HepG2 (cell line): ENCODE results near the gene VRK2. TPM values are rescaled to one million over a fixed set of nuclear protein-coding genes. Genes with fewer than 3 reads are reported as not detected.

Experiments
- ARNT ChIP-seq: fragments of 450-650 bp; IDR thresholded peaks from 2 replicates; pipeline ENCODE4 v1.6.1; 2017
- CEBPG ChIP-seq: IDR thresholded peaks from 2 replicates; pipeline ENCODE4 v1.6.1; 2016
- DR1 ChIP-seq: sonication (generic); formaldehyde crosslinking; IDR thresholded peaks from 2 replicates; pipeline ENCODE4 v1.8.0; 2021; ENCODE audit warnings: mild to moderate bottlenecking, missing genetic modification reagents, inconsistent platforms
- HIVEP1 ChIP-seq: sonication (generic); formaldehyde crosslinking; IDR thresholded peaks from 2 replicates; pipeline ENCODE4 v1.4.0; 2020; ENCODE audit warnings: mild to moderate bottlenecking, missing genetic modification reagents
- KLF13 ChIP-seq: sonication (generic); formaldehyde crosslinking; IDR thresholded peaks from 2 replicates; pipeline ENCODE4 v1.4.0; 2020; ENCODE audit warnings: mild to moderate bottlenecking, missing genetic modification reagents
- LCORL ChIP-seq, 2 experiments: fragments of 450-650 bp in 1 of 2; sonication (generic) in 1 of 2; formaldehyde crosslinking in 1 of 2; IDR thresholded peaks; 2 replicates each; pipeline versions ENCODE4 v1.5.0 to v1.6.1; 2017 to 2020; ENCODE audit warnings: antibody characterized with exemption in 1 of 2, missing genetic modification reagents in 1 of 2
- NFKB2 ChIP-seq: sonication (generic); formaldehyde crosslinking; IDR thresholded peaks from 2 replicates; pipeline ENCODE4 v1.4.0; 2020; ENCODE audit warnings: missing genetic modification reagents, borderline replicate concordance
- REL ChIP-seq: sonication (generic); formaldehyde crosslinking; conservative IDR thresholded peaks from 2 replicates; pipeline ENCODE4 v1.8.0; 2022; ENCODE audit warnings: mild to moderate bottlenecking, missing genetic modification reagents, moderate library complexity
- RFX5 ChIP-seq: IDR thresholded peaks from 2 replicates; pipeline ENCODE4 v1.6.1; 2011; ENCODE audit warnings: low read depth, low read length, improper control_type of control experiment
- SMAD3 ChIP-seq: sonication (generic); formaldehyde crosslinking; IDR thresholded peaks from 2 replicates; pipeline ENCODE4 v1.4.0; 2020; ENCODE audit warnings: missing genetic modification reagents
- ZFAT ChIP-seq: sonication (generic); formaldehyde crosslinking; conservative IDR thresholded peaks from 2 replicates; pipeline ENCODE4 v1.8.1; 2023; ENCODE audit warnings: missing genetic modification reagents, inconsistent platforms
- ZNF484 ChIP-seq: sonication (generic); formaldehyde crosslinking; IDR thresholded peaks from 2 replicates; pipeline ENCODE4 v1.5.1; 2020; ENCODE audit warnings: mild to moderate bottlenecking, low read depth, missing genetic modification reagents, borderline replicate concordance
- ZNF644 ChIP-seq: IDR thresholded peaks from 2 replicates; pipeline ENCODE4 v1.6.1; 2016; ENCODE audit warnings: low read depth
- ZNF674 ChIP-seq: sonication (generic); formaldehyde crosslinking; IDR thresholded peaks from 2 replicates; pipeline ENCODE4 v1.5.0; 2020; ENCODE audit warnings: low read depth, mild to moderate bottlenecking, missing genetic modification reagents
- polyA plus RNA-seq, 8 experiments: library from polyadenylated mRNA; depleted of rRNA in 3 of 8; stranded (reverse) in 7 of 8; unstranded in 1 of 8; fragments of >200 nt; fragmentation: Illumina TruSeq in 4 of 8; extraction: Trizol in 4 of 8; gene quantifications; 2 replicates each; pipeline versions ENCODE4 v1.2.1 to v1.2.3, GENCODE V29; 2011 to 2016; ENCODE audit warnings: low read depth in 4 of 8, missing spikeins in 1 of 8, mixed read lengths in 1 of 8; ENCODE audit not compliant: insufficient read depth in 1 of 8
- total RNA-seq, 5 experiments: library from RNA; depleted of rRNA; stranded (reverse); fragments of >200 nt; fragmentation: Illumina TruSeq; extraction: Trizol; gene quantifications; 2 replicates each; pipeline ENCODE4 v1.2.3, GENCODE V29; 2016; ENCODE audit warnings: low read depth in 1 of 5
- TF ChIP-seq, protein P1 (sequence below): sonication (generic); formaldehyde crosslinking; IDR thresholded peaks from 2 replicates; pipeline ENCODE4 v1.8.0; 2022; ENCODE audit warnings: missing genetic modification reagents, mild to moderate bottlenecking, moderate library complexity, borderline replicate concordance
- TF ChIP-seq, protein P2 (sequence below): sonication (generic); formaldehyde crosslinking; IDR thresholded peaks from 2 replicates; pipeline ENCODE4 v1.8.1; 2023; ENCODE audit warnings: mild to moderate bottlenecking, missing genetic modification reagents
- TF ChIP-seq, protein P3 (sequence below), 2 experiments: fragments of 450-650 bp in 1 of 2; sonication (generic) in 1 of 2; formaldehyde crosslinking in 1 of 2; IDR thresholded peaks; 2 replicates each; pipeline versions ENCODE4 v1.6.1 to v1.8.0; 2016 to 2022; ENCODE audit warnings: antibody characterized with exemption in 1 of 2, mild to moderate bottlenecking in 1 of 2, missing genetic modification reagents in 1 of 2

VRK2 gene
- total and polyA plus RNA-seq, 2 of the 13 experiments (the other 11 are each of a cell fraction or from before 2014, with no cell fraction given) = 13.3 to 29.1 TPM

DNA sequence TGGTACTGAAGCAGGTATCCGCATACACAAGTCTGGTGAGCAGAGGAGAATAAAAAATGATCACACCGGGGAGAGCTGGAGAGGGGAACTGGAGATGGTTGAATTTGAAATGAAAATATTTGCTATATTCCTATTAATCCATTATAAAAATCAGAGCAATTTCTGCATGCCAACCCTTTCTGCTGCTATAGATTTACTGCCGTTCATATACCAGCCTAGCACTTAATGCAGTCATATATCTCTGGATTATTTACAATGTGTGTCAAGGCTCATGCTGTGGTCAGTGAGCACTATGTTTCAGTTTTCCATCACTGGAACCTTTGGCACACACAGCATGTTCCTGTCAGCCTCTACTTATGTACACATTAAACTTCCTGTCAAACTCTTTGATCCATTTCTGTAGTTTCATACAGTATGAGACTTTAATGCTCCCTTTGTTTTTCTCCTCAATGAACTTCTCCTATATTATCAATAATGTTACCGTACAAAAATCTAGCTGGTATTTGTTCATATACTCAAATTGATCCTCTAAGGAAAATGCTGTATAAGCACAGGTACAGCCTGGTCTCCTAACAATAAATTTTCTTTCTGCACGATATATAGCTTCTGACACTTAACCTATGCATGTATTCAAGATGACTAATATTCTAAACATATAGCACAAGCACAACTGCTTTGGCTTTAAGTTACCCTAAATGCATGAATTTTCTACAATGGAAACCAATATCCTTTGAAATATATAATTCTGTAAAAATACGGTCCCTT, 157.8 kb downstream of the VRK2 start (continued):
- TF ChIP-seq, protein P1, sequence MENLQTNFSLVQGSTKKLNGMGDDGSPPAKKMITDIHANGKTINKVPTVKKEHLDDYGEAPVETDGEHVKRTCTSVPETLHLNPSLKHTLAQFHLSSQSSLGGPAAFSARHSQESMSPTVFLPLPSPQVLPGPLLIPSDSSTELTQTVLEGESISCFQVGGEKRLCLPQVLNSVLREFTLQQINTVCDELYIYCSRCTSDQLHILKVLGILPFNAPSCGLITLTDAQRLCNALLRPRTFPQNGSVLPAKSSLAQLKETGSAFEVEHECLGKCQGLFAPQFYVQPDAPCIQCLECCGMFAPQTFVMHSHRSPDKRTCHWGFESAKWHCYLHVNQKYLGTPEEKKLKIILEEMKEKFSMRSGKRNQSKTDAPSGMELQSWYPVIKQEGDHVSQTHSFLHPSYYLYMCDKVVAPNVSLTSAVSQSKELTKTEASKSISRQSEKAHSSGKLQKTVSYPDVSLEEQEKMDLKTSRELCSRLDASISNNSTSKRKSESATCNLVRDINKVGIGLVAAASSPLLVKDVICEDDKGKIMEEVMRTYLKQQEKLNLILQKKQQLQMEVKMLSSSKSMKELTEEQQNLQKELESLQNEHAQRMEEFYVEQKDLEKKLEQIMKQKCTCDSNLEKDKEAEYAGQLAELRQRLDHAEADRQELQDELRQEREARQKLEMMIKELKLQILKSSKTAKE (CRISPR knock-in tag) = no peak
- no peak for TF ChIP-seq REL (CRISPR knock-in tag)
- no peak for TF ChIP-seq HIVEP1 (CRISPR knock-in tag)
- no peak for TF ChIP-seq ZNF674 (CRISPR knock-in tag)
- TF ChIP-seq DR1 (CRISPR knock-in tag) = no peak
- no peak for TF ChIP-seq ARNT
- no peak for TF ChIP-seq RFX5
- TF ChIP-seq ZFAT (CRISPR knock-in tag) = no peak
- peak; percentile 88 for TF ChIP-seq ZNF644 (CRISPR knock-in tag)
- TF ChIP-seq LCORL (IDR thresholded peaks at IDR 0.05) = no peak
- TF ChIP-seq LCORL (CRISPR knock-in tag; IDR thresholded peaks at IDR 0.05) = no peak
- TF ChIP-seq, protein P2, sequence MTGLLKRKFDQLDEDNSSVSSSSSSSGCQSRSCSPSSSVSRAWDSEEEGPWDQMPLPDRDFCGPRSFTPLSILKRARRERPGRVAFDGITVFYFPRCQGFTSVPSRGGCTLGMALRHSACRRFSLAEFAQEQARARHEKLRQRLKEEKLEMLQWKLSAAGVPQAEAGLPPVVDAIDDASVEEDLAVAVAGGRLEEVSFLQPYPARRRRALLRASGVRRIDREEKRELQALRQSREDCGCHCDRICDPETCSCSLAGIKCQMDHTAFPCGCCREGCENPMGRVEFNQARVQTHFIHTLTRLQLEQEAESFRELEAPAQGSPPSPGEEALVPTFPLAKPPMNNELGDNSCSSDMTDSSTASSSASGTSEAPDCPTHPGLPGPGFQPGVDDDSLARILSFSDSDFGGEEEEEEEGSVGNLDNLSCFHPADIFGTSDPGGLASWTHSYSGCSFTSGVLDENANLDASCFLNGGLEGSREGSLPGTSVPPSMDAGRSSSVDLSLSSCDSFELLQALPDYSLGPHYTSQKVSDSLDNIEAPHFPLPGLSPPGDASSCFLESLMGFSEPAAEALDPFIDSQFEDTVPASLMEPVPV (CRISPR knock-in tag) = no peak
- TF ChIP-seq, protein P3, sequence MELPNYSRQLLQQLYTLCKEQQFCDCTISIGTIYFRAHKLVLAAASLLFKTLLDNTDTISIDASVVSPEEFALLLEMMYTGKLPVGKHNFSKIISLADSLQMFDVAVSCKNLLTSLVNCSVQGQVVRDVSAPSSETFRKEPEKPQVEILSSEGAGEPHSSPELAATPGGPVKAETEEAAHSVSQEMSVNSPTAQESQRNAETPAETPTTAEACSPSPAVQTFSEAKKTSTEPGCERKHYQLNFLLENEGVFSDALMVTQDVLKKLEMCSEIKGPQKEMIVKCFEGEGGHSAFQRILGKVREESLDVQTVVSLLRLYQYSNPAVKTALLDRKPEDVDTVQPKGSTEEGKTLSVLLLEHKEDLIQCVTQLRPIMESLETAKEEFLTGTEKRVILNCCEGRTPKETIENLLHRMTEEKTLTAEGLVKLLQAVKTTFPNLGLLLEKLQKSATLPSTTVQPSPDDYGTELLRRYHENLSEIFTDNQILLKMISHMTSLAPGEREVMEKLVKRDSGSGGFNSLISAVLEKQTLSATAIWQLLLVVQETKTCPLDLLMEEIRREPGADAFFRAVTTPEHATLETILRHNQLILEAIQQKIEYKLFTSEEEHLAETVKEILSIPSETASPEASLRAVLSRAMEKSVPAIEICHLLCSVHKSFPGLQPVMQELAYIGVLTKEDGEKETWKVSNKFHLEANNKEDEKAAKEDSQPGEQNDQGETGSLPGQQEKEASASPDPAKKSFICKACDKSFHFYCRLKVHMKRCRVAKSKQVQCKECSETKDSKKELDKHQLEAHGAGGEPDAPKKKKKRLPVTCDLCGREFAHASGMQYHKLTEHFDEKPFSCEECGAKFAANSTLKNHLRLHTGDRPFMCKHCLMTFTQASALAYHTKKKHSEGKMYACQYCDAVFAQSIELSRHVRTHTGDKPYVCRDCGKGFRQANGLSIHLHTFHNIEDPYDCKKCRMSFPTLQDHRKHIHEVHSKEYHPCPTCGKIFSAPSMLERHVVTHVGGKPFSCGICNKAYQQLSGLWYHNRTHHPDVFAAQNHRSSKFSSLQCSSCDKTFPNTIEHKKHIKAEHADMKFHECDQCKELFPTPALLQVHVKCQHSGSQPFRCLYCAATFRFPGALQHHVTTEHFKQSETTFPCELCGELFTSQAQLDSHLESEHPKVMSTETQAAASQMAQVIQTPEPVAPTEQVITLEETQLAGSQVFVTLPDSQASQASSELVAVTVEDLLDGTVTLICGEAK (IDR thresholded peaks at IDR 0.05) = no peak
- TF ChIP-seq, protein P3 (CRISPR knock-in tag; IDR thresholded peaks at IDR 0.05) = no peak
- TF ChIP-seq KLF13 = no peak
- no peak for TF ChIP-seq ZNF484 (CRISPR knock-in tag)
- TF ChIP-seq NFKB2 (CRISPR knock-in tag) = no peak
- peak; percentile 80; the same call in 1 of the 2 replicates for TF ChIP-seq SMAD3 (CRISPR knock-in tag)
- TF ChIP-seq CEBPG (CRISPR knock-in tag) = peak; percentile 50; the same call in 1 of the 2 replicates
